GM23338 (cell line): ENCODE measurements around the gene SNTG2. TPM values are rescaled to one million over a fixed set of nuclear protein-coding genes. Genes with fewer than 3 reads are reported as not detected.

Experiments used
- ATAC-seq: fragments of 200-7000 bp; cut with Tn5 transposase; 3 replicates; pipeline ENCODE4 v1.9.1; 2020
- DNase-seq: peaks from one replicate; pipeline ENCODE4 v3.0.0-alpha.2; 2015; ENCODE audit warnings: low spot score
- H2AFZ ChIP-seq: fragments of 200-600 bp; sonication (generic); 2 replicates; pipeline ENCODE4 v1.8.0; 2016; ENCODE audit warnings: antibody characterized with exemption, mild to moderate bottlenecking, moderate library complexity
- H3F3A ChIP-seq: fragments of 200-600 bp; sonication (generic); replicated peaks from 2 replicates; pipeline ENCODE4 v1.8.0; 2017; ENCODE audit warnings: antibody characterized with exemption, mixed run types, low read depth
- H3K27ac ChIP-seq: fragments of 200-600 bp; sonication (generic); 2 replicates; pipeline ENCODE4 v1.6.1; 2016; ENCODE audit warnings: low read depth
- H3K27me3 ChIP-seq: fragments of 200-600 bp; sonication (generic); 2 replicates; pipeline ENCODE4 v1.8.0; 2016; ENCODE audit warnings: mild to moderate bottlenecking, mixed run types, moderate library complexity; ENCODE audit not compliant: insufficient read depth
- H3K36me3 ChIP-seq: fragments of 200-600 bp; sonication (generic); 2 replicates; pipeline ENCODE4 v1.8.0; 2016; ENCODE audit warnings: mild to moderate bottlenecking; ENCODE audit not compliant: insufficient read depth
- H3K4me1 ChIP-seq: fragments of 200-600 bp; sonication (generic); 2 replicates; pipeline ENCODE4 v1.8.0; 2016; ENCODE audit warnings: mild to moderate bottlenecking, moderate library complexity; ENCODE audit not compliant: insufficient read depth
- H3K4me2 ChIP-seq: fragments of 200-600 bp; sonication (generic); 2 replicates; pipeline ENCODE4 v1.7.1; 2017; ENCODE audit warnings: mixed run types
- H3K4me3 ChIP-seq: fragments of 200-600 bp; sonication (generic); 2 replicates; pipeline ENCODE4 v1.6.1; 2016; ENCODE audit warnings: mixed run types
- H3K79me2 ChIP-seq: fragments of 200-600 bp; sonication (generic); replicated peaks from 2 replicates; pipeline ENCODE4 v1.8.0; 2017; ENCODE audit warnings: mild to moderate bottlenecking; ENCODE audit not compliant: insufficient read depth
- H3K9me2 ChIP-seq: fragments of 200-600 bp; sonication (generic); 2 replicates; pipeline ENCODE4 v1.8.0; 2017; ENCODE audit not compliant: insufficient read depth
- H4K20me1 ChIP-seq: fragments of 200-600 bp; sonication (generic); replicated peaks from 2 replicates; pipeline ENCODE4 v1.8.0; 2017; ENCODE audit warnings: mild to moderate bottlenecking; ENCODE audit not compliant: insufficient read depth
- H3K27ac Mint-ChIP-seq: 2 replicates; pipeline ENCODE4 v1.8.0; 2020; ENCODE audit warnings: inconsistent platforms, mild to moderate bottlenecking, moderate library complexity, mixed read lengths
- H3K27me3 Mint-ChIP-seq: 3 replicates; pipeline ENCODE4 v1.8.0; 2022; ENCODE audit warnings: low read depth, mild to moderate bottlenecking, moderate library complexity, mixed read lengths, inconsistent platforms; ENCODE audit not compliant: insufficient read depth, poor library complexity
- H3K36me3 Mint-ChIP-seq: 3 replicates; pipeline ENCODE4 v1.8.0; 2021; ENCODE audit warnings: low read depth, mild to moderate bottlenecking, inconsistent platforms, moderate library complexity, mixed read lengths
- H3K4me1 Mint-ChIP-seq: 3 replicates; pipeline ENCODE4 v1.8.0; 2020; ENCODE audit warnings: mild to moderate bottlenecking, inconsistent platforms, mixed read lengths
- H3K4me3 Mint-ChIP-seq: 3 replicates; pipeline ENCODE4 v1.8.0; 2021; ENCODE audit warnings: moderate library complexity, mild to moderate bottlenecking, inconsistent platforms, mixed read lengths
- H3K9me3 Mint-ChIP-seq: 3 replicates; pipeline ENCODE4 v1.8.0; 2020; ENCODE audit warnings: moderate library complexity, mild to moderate bottlenecking, inconsistent platforms, mixed read lengths
- EZH2 ChIP-seq: fragments of 200-600 bp; sonication (generic); IDR thresholded peaks from one replicate; pipeline ENCODE4 v1.8.0; 2017; ENCODE audit warnings: antibody characterized with exemption, mild to moderate bottlenecking, low read depth; ENCODE audit not compliant: unreplicated experiment
- EZH2phosphoT487 ChIP-seq: fragments of 200-600 bp; sonication (generic); IDR thresholded peaks from one replicate; pipeline ENCODE4 v1.8.1; 2018; ENCODE audit warnings: antibody characterized with exemption; ENCODE audit not compliant: unreplicated experiment
- JUNB ChIP-seq: IDR thresholded peaks from one replicate; pipeline ENCODE4 v1.6.1; 2016; ENCODE audit warnings: antibody characterized with exemption; ENCODE audit not compliant: unreplicated experiment
- POLR2AphosphoS5 ChIP-seq: IDR thresholded peaks from 2 replicates; pipeline ENCODE4 v1.6.1; 2016; ENCODE audit warnings: antibody characterized with exemption, low read depth
- STAT1 ChIP-seq: IDR thresholded peaks from one replicate; pipeline ENCODE4 v1.6.1; 2016; ENCODE audit warnings: antibody characterized with exemption; ENCODE audit not compliant: unreplicated experiment
- ZNF114 ChIP-seq: fragments of 250-450 bp; sonication (Bioruptor Pico); IDR thresholded peaks from 2 replicates; pipeline ENCODE4 v1.5.0; 2020; ENCODE audit warnings: mild to moderate bottlenecking, moderate library complexity
- polyA plus RNA-seq: library from polyadenylated mRNA; unstranded; fragments of >200 nt; fragmentation: Nextera tagmentation; extraction: Ambion mirVana; gene quantifications from 2 replicates; pipeline ENCODE4 v1.2.1, GENCODE V29; 2016
- total RNA-seq: library from RNA; depleted of rRNA; stranded (reverse); fragments of >200 nt; shearing (Covaris generic); gene quantifications from 2 replicates; pipeline ENCODE4 v1.2.3, GENCODE V29; 2014
- TF ChIP-seq, protein P1 (sequence below): fragments of 250-450 bp; sonication (Bioruptor Pico); IDR thresholded peaks from 2 replicates; pipeline ENCODE4 v1.5.0; 2020; ENCODE audit warnings: mild to moderate bottlenecking, moderate library complexity
- TF ChIP-seq, protein P2 (sequence below): IDR thresholded peaks from one replicate; pipeline ENCODE4 v1.6.1; 2018; ENCODE audit warnings: antibody characterized with exemption; ENCODE audit not compliant: unreplicated experiment
- TF ChIP-seq, protein P3 (sequence below): IDR thresholded peaks from 2 replicates; pipeline ENCODE4 v1.6.1; 2016; ENCODE audit warnings: antibody characterized with exemption
- TF ChIP-seq, protein P4 (sequence below), 2 experiments: fragments of 200-600 bp in 1 of 2; sonication (generic) in 1 of 2; conservative IDR thresholded peaks; 2 replicates each; pipeline versions ENCODE4 v1.5.1 to v1.6.1; 2016 to 2017; ENCODE audit warnings: antibody characterized with exemption in 2 of 2, low read depth in 2 of 2, mild to moderate bottlenecking in 2 of 2, moderate library complexity in 1 of 2

SNTG2 gene
- total and polyA plus RNA-seq, 2 experiments from 2014 or later = 27.5 to 60.4 TPM

DNA sequence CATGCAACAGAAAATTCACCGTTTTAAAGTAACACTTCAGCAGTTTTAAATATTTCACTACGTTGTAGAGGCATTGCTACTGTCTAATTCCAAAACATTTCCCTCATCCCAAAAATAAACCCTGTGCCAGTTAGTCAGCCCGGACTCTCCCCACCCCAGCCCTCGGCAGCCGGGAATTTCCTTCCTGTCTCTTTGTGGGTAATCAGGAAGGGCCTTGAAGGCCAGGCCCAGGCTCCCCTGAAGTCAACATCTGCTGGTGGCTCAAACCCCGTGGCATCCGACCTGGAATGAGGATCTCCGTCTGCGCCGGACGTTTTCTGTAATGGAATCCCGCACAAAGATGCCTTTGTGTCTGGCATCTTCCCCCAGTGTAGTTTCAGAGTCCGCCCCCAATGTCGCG, 219.6 kb downstream of the SNTG2 start:
- no peak for ATAC-seq
- Histone ChIP-seq H3K79me2 (no peaks in the 10 kb centered on the region), H2AFZ (no peak overlapping the region), H3K4me1 (no peaks in the 10 kb centered on the region), H3K4me2 (no peak overlapping the region), H4K20me1 (no peaks in the 10 kb centered on the region), H3K27ac (no peak overlapping the region), H3K4me3 (no peak overlapping the region), H3K36me3 (peaks cover 49% of the 10 kb centered on the region), H3K27me3 (no peaks in the 10 kb centered on the region), H3K9me2 (peaks cover 2% of the 10 kb centered on the region; the same call in 1 of the 2 replicates), H3F3A (peaks cover 14% of the 10 kb centered on the region; the same call in 1 of the 2 replicates)
- H3K9me3 Mint-ChIP-seq = peaks cover 57% of the 10 kb centered on the region
- no peak for DNase-seq
- peaks cover 90% of the 10 kb centered on the region for H3K36me3 Mint-ChIP-seq
- no peaks in the 10 kb centered on the region for H3K27me3 Mint-ChIP-seq
- no peak for TF ChIP-seq JUNB
- no peak overlapping the region for H3K27ac Mint-ChIP-seq
- H3K4me1 Mint-ChIP-seq = no peaks in the 10 kb centered on the region
- no peak overlapping the region for H3K4me3 Mint-ChIP-seq

DNA sequence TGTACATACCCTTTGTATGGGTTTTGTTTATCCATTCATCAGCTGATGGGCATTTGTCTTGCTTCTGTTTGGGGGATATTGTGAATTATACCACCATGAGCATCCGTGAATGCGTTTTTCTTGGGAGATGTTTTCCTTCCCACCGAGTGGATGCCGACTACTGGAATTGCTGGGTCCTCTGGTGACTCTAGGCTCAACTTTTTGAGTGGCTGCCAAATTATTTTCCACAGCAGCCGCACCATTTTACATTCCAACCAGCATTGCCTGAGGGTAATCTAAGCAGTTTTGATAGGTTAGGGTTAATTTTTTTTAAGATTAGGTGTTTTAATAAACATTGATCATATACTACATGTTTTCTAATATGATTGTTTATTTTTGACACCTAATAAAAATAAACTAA, 220.1 kb downstream of the SNTG2 start:
- Histone ChIP-seq H3F3A (peaks cover 14% of the 10 kb centered on the region; the same call in 1 of the 2 replicates), H3K36me3 (peaks cover 49% of the 10 kb centered on the region), H3K27ac (no peak overlapping the region), H2AFZ (no peak overlapping the region), H3K4me1 (no peaks in the 10 kb centered on the region), H3K4me2 (no peak overlapping the region), H4K20me1 (no peaks in the 10 kb centered on the region), H3K79me2 (no peaks in the 10 kb centered on the region), H3K27me3 (no peaks in the 10 kb centered on the region), H3K4me3 (no peak overlapping the region), H3K9me2 (peaks cover 3% of the 10 kb centered on the region; the same call in 1 of the 2 replicates)
- H3K27ac Mint-ChIP-seq = no peak overlapping the region
- H3K36me3 Mint-ChIP-seq = peaks cover 90% of the 10 kb centered on the region
- DNase-seq (no peak), ATAC-seq (no peak)
- H3K9me3 Mint-ChIP-seq = peaks cover 62% of the 10 kb centered on the region
- no peak overlapping the region for H3K4me3 Mint-ChIP-seq
- H3K4me1 Mint-ChIP-seq = no peaks in the 10 kb centered on the region
- H3K27me3 Mint-ChIP-seq = peaks cover 2% of the 10 kb centered on the region
- no peak for TF ChIP-seq EZH2
- TF ChIP-seq POLR2AphosphoS5 = no peak
- no peak for TF ChIP-seq EZH2phosphoT487
- TF ChIP-seq, protein P1, sequence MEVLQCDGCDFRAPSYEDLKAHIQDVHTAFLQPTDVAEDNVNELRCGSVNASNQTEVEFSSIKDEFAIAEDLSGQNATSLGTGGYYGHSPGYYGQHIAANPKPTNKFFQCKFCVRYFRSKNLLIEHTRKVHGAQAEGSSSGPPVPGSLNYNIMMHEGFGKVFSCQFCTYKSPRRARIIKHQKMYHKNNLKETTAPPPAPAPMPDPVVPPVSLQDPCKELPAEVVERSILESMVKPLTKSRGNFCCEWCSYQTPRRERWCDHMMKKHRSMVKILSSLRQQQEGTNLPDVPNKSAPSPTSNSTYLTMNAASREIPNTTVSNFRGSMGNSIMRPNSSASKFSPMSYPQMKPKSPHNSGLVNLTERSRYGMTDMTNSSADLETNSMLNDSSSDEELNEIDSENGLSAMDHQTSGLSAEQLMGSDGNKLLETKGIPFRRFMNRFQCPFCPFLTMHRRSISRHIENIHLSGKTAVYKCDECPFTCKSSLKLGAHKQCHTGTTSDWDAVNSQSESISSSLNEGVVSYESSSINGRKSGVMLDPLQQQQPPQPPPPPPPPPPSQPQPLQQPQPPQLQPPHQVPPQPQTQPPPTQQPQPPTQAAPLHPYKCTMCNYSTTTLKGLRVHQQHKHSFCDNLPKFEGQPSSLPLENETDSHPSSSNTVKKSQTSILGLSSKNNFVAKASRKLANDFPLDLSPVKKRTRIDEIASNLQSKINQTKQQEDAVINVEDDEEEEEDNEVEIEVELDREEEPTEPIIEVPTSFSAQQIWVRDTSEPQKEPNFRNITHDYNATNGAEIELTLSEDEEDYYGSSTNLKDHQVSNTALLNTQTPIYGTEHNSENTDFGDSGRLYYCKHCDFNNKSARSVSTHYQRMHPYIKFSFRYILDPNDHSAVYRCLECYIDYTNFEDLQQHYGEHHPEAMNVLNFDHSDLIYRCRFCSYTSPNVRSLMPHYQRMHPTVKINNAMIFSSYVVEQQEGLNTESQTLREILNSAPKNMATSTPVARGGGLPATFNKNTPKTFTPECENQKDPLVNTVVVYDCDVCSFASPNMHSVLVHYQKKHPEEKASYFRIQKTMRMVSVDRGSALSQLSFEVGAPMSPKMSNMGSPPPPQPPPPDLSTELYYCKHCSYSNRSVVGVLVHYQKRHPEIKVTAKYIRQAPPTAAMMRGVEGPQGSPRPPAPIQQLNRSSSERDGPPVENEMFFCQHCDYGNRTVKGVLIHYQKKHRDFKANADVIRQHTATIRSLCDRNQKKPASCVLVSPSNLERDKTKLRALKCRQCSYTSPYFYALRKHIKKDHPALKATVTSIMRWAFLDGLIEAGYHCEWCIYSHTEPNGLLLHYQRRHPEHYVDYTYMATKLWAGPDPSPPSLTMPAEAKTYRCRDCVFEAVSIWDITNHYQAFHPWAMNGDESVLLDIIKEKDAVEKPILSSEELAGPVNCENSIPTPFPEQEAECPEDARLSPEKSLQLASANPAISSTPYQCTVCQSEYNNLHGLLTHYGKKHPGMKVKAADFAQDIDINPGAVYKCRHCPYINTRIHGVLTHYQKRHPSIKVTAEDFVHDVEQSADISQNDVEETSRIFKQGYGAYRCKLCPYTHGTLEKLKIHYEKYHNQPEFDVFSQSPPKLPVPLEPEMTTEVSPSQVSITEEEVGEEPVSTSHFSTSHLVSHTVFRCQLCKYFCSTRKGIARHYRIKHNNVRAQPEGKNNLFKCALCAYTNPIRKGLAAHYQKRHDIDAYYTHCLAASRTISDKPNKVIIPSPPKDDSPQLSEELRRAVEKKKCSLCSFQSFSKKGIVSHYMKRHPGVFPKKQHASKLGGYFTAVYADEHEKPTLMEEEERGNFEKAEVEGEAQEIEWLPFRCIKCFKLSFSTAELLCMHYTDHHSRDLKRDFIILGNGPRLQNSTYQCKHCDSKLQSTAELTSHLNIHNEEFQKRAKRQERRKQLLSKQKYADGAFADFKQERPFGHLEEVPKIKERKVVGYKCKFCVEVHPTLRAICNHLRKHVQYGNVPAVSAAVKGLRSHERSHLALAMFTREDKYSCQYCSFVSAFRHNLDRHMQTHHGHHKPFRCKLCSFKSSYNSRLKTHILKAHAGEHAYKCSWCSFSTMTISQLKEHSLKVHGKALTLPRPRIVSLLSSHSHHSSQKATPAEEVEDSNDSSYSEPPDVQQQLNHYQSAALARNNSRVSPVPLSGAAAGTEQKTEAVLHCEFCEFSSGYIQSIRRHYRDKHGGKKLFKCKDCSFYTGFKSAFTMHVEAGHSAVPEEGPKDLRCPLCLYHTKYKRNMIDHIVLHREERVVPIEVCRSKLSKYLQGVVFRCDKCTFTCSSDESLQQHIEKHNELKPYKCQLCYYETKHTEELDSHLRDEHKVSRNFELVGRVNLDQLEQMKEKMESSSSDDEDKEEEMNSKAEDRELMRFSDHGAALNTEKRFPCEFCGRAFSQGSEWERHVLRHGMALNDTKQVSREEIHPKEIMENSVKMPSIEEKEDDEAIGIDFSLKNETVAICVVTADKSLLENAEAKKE (CRISPR knock-in tag) = no peak
- TF ChIP-seq STAT1 = no peak
- TF ChIP-seq, protein P2, sequence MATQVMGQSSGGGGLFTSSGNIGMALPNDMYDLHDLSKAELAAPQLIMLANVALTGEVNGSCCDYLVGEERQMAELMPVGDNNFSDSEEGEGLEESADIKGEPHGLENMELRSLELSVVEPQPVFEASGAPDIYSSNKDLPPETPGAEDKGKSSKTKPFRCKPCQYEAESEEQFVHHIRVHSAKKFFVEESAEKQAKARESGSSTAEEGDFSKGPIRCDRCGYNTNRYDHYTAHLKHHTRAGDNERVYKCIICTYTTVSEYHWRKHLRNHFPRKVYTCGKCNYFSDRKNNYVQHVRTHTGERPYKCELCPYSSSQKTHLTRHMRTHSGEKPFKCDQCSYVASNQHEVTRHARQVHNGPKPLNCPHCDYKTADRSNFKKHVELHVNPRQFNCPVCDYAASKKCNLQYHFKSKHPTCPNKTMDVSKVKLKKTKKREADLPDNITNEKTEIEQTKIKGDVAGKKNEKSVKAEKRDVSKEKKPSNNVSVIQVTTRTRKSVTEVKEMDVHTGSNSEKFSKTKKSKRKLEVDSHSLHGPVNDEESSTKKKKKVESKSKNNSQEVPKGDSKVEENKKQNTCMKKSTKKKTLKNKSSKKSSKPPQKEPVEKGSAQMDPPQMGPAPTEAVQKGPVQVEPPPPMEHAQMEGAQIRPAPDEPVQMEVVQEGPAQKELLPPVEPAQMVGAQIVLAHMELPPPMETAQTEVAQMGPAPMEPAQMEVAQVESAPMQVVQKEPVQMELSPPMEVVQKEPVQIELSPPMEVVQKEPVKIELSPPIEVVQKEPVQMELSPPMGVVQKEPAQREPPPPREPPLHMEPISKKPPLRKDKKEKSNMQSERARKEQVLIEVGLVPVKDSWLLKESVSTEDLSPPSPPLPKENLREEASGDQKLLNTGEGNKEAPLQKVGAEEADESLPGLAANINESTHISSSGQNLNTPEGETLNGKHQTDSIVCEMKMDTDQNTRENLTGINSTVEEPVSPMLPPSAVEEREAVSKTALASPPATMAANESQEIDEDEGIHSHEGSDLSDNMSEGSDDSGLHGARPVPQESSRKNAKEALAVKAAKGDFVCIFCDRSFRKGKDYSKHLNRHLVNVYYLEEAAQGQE = no peak
- no peak for TF ChIP-seq ZNF114
- TF ChIP-seq, protein P3, sequence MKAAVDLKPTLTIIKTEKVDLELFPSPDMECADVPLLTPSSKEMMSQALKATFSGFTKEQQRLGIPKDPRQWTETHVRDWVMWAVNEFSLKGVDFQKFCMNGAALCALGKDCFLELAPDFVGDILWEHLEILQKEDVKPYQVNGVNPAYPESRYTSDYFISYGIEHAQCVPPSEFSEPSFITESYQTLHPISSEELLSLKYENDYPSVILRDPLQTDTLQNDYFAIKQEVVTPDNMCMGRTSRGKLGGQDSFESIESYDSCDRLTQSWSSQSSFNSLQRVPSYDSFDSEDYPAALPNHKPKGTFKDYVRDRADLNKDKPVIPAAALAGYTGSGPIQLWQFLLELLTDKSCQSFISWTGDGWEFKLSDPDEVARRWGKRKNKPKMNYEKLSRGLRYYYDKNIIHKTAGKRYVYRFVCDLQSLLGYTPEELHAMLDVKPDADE = no peak
- TF ChIP-seq, protein P4, sequence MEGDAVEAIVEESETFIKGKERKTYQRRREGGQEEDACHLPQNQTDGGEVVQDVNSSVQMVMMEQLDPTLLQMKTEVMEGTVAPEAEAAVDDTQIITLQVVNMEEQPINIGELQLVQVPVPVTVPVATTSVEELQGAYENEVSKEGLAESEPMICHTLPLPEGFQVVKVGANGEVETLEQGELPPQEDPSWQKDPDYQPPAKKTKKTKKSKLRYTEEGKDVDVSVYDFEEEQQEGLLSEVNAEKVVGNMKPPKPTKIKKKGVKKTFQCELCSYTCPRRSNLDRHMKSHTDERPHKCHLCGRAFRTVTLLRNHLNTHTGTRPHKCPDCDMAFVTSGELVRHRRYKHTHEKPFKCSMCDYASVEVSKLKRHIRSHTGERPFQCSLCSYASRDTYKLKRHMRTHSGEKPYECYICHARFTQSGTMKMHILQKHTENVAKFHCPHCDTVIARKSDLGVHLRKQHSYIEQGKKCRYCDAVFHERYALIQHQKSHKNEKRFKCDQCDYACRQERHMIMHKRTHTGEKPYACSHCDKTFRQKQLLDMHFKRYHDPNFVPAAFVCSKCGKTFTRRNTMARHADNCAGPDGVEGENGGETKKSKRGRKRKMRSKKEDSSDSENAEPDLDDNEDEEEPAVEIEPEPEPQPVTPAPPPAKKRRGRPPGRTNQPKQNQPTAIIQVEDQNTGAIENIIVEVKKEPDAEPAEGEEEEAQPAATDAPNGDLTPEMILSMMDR (conservative IDR thresholded peaks at IDR 0.05; ENCODE audit: low read depth in 2 of 2) = no peak
